Activated T-cell treated with anti-CD3 and anti-CD28 coated beads, Interleukin-2, amount 50 U/mL, for 48 hours (primary cell): ENCODE measurements around the gene CYP1B1.
"Not testable (repeated sequence)": the region's sequence is repeated elsewhere in the genome, so short reads cannot be mapped to it uniquely, and the experiment has no call there.

ENCODE experiments used
- DNase-seq, 2 experiments: peaks; one replicate each; pipeline ENCODE4 v3.0.0-alpha.2; 2020

Gene CYP1B1

DNA sequence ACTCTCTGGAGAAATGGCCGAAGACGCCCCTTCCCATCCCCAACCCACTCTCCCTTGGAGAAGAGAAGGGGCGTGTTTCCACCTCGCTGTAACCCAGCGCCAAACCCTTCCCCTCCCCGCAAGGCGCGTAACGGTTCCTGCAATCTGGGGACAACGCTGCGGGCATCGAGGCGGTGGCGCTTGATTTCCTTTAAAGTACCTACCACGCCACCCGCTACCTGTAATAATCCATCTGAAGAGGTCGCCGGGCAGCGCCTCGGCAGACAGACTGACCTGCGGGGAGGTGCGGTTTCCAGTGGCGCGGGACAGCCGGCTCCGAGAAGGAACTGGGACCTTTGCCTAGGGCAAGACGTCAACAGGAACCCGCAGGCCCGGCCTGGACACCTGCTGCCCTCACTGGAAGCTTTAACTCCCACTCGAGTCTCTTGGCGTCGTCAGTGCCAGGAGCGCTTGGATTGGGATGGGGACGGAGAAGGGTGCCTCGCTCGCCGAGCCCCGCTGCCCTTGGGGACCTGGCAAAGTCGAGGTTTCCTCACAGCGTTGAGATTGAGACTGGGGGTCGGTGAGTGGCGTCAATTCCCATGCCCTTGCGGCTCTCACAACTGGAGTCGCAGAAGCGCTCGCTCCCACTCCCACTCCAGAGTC lies at the start of gene CYP1B1:
TSS of gene CYP1B1 (minus strand) at position 645 of the 645 bp plus-strand sequence. CDS start 763 bp downstream, outside the sequence.
- DNase-seq, result no peak

DNA sequence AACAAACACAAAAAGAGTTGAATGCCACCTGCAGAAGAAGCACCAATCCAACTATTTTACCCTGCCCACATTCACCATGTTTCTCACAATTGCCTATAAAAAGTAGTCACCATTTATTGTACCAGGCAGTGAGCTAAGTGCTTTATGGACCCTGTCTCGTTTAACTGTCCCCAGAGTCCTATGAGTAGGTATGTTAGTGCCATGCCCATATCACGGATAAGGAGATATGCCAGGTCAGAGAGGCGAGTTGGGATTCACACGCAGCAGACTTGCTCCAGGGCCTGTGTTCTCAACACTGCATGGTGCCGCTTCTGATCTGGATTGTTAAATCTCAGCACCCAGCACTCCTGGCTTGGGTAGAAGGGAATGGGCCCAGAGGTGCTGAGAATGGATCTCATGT lies 49.1 kb upstream of the CYP1B1 start:
- no peak for DNase-seq

DNA sequence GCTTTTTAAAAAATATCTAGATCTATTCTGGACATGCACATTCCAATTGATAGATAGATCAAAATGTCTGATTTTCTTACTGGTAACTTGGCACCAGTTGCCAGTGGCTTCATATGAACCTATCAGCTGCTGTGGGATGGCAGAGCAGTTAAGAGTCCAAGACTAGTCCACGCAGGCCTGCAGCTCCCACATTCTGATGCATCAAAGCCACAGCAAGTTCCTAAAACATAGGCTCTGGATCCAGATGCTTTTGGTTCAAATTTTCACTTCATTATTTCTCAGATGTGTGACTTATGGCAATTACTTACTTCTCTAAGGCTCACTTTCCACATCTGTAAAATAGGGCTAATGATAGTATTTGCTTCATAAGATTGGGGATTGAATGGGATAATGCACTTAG lies 48.0 kb upstream of the CYP1B1 start:
- DNase-seq, result no peak

DNA sequence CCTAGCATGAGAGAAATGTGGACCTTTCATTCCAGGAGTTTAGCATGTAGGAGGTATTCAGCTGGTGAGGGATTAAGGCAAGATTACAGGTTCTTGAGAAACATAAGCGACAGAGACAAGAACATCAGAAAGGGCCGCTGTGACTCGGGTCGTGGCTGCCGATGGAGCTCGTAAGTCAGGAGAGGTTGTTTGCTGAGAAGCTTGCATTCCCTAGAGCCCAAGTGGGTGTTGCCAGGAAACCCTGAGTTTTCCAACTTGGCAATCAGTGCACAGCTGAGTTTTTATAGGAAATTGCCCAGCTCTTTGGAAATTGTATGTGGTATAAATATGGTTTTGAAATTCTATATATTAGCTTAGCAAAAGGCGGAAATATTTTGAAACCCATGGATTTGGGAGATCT lies 46.4 kb upstream of the CYP1B1 start:
- DNase-seq, result no peak

DNA sequence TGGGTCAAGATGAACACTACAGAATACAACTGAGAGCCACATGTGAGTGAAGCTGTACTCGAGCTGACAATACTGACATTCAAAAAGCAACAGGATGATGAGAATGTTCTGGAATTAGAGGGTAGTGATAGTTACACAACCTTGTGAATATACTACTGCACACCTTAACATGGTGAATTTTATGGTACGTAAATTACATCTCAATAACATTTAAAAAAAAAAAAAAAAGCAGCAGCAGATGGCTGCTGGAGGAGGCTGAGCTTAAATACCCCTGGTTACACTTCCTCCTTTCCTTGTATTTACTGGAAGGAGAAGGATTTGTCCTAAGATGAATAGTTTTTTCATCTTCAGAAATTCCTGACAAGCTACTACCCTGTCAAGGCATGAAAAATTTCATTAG lies 45.5 kb upstream of the CYP1B1 start:
- DNase-seq, result no peak

DNA sequence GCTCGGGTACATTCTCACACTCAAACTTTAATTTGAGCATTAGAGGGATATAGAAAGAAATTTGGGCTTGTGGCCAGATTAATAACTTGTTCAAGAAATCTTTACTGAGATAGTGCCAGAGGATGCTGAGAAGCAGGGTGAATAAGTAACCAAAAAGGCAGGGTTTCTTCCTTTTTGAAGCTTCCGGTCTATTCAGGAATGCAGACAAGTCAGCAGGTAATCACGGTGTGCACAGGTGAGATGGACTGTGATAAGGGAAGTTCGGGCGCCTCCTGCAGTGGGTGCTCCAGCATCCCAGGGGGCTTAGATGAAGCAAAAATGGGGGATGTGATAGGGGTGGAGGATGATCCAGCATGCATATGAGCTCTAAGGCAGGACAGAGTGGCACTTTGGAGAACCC lies 44.9 kb upstream of the CYP1B1 start:
- no peak for DNase-seq

DNA sequence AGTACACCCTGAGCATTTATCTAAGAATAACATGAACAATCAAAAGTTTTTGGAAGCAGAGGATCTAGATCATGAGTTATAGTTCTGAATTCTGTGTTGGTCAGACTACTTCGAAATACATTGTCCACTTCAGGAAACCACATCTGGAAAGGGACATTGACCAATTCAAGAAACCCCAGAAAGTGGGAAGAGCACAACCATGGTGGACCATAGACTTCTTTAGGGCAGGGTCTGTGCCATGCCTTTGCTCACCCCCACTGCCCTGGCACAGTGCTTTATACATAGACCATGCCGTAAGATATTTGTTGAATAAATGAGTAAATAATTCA lies 44.3 kb upstream of the CYP1B1 start:
- DNase-seq, result no peak

DNA sequence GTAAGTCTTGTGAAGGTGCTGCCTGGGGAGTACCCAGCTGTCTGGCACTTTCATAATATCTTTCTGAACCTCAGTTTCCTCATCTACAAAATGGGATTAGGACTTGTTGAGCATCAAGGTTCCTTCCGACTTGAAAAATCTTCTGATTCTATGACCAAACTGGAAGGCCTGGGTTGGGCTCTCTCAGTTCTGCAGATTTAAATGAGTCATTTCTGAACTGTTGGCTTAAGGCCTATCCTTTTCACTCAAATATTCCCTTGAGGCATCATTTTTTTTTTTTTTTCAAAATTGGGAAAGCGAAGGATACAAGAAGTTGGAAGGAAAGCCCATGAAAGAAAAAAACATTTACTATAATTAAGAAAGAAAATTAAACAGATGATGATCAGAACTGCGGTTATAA lies 40.8 kb upstream of the CYP1B1 start:
- no peak for DNase-seq

DNA sequence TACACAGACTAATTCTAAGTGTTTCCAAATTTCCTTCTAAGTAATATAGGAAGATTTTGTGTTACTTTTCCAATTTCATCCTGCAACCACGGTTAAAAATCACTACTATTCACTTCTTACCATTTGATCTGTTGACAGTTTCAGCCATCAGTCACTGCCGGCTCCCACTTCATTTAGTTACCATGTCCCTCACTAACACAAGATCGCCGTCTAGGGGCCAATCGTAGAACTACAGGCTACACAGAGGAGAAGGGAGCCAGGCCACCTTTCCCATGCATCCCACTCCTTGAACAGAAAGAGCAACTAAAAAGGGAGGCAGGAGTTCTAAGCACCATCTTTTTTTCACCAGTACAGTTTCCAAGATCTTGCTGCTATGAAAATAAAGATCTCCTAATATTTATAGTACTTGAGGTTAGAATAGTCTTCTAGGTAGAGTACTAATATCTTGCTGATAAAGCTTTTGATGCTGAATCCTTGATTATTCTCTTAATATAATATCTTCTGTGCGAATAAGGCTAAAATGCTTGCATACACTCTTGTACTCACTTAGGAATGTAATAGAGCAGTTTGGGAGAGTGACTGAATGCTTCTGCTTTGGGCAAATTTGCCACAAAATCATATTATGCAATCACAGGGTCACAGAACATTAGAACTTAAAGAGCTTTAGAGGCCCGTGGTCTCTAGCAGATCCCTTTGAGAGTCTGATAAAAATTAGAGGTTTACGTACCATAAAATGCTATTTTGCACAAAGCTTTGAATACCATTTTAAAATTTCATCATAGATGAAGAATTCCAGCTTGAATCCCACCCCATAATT lies 39.5 kb upstream of the CYP1B1 start:
- DNase-seq, result peak; percentile 88 to 91

DNA sequence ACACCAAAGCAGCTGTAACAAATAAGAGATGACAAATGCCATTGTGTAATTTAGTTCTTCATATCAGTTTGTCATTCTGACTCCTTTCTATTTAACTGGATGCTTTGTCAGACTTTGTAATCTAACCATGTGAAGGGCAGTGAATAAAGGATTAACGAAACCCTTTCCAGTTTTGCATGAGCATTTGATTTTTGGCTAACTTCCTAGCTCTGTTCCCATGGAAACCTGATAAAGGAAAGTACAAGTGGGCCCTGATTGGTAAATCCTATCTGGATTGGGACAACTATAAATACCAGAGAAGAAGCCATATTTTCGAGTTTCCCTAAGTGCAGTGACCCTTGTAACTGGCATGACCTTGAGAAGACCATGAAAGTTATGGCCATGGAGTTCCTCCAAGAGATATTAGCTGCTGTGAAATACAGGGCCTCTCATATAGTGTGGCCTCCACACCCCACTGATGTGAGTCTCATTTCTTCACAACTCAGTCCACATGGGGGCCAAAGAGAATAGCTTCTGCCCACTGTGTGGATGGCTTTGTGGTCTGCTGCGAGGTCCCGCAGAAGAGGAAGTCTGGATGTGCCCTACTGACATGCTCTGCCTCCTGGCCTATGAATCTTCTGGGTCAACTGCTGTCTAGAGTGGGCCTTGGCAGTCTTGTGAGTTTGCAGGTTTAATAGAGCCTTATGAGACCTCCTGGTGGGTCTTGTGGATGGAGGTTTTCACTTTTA lies 38.2 kb upstream of the CYP1B1 start:
- no peak for DNase-seq

DNA sequence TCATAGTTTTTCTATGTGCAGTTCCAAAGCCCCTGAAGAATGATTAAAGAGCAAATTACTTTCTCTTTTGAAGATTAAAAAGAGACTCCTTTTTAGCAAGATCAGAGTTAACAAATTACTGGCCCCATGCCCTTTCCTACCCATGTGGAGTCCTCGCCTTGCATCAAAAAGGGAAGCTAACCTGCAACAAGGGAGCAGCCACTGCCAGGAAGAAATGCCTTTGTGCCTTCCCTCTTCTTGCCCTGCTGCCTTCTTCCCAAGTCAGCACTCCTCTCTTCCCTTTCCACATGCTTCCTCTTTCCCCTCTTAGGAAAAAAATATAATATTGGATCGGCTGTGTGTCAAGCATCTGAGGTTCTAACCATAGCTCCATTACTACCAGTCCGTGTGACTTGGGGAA lies 37.1 kb upstream of the CYP1B1 start:
- DNase-seq, result no peak

DNA sequence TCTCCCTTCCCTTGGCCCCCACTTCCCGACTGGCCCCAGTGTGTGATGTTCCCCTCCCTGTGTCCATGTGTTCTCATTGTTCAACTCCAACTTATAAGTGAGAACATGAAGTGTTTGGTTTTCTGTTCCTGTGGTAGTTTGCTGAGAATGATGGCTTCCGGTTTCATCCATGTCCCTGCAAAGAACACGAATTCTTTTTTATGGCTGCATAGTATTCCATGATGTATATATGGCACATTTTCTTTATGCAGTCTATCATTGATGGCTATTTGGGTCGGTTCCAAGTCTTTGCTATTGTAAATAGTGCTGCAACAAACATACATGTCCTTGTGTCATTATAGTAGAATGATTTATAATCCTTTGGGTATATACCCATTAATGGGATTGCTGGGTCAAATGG lies 35.4 kb upstream of the CYP1B1 start:
- not testable (repeated sequence) for DNase-seq

DNA sequence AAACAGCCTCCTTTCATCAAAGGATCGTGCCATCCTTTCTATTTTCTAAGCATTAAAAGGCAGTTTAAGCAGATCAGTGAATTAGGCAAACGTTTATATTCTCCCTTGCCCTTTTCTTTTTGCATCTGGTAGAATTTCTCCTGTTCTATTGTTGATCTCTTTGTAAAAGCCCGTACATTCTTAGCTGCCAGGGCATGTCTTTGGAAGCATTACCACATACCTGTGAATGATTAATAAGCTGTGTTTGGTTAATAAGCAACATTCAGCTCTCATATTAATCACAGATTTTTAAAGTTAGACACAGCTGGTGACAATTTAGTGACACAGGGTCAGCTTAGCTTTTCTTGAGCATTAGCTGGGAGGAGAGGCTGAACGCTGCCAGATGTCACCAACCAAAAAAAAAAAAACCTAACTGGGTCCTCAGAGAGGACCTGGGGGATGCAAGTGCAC lies 33.8 kb upstream of the CYP1B1 start:
- no peak for DNase-seq

DNA sequence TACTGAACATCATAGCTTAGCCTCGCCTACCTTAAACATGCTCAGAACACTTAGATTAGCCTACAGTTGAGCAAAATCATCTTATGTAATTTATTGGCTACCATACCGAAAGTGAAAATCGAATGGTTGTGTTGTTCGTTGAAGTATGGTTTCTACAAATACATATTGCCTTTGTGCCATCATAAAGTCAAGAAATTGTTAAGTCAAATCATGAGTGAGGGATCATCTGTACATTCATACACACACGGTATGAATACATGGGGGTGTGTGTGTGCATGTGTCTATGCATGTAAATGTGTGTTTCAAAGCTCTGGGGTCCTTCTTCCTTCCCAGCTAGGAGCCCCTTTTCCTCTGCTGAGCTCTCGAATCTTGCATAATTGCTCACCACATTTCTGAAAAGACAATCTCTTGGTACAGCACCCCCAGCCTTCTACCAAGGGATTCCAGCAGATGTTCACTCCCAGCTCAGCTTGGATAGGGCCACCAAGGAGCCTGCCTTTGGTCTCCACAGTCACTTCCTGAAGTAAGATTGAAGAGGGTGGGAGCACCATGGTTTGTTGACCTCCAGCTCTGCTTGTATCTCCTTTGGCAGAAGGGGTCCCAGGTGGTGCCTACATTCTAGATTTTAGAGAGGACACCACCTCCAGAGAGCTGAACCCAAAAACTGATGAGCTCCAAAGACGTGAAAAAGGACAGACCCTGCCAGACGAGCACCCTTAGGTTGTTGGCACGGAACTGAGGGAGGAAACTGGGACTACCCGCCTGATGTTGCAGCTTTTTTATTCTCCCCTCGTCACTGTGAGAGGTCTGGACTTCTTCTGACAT lies 33.2 kb upstream of the CYP1B1 start:
- no peak for DNase-seq

DNA sequence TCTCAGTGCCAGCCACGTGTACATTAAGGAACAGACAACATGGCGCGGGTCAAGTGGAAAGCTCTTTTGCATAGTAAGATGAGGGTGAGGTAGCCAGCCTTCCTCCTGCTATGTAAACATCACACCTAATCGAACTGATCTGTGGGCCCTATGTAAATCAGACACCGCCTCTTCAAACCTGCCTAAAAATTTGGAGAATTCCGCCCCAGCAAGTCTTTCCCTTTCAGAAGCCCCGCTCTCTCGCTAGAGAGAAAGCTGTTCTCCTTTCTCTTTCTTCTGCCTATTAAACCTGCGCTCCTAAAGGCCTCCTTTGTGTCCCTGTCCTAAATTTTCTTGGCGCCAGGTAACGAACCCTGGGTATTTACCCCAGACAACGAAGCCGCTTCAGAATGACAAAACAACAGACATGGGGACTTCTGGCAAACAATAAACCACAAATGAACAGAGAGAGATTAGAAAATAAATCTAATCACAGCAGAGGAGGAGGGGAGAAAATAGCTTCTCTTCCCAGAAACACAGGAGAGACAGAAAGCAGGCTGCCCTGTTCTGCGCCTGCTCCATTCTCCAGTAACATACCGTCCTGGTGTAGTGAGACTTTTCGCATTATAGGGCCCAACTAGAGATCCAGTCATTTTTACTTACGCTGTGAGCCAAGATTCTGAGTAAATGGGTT lies 31.9 kb upstream of the CYP1B1 start:
- DNase-seq, result no peak

DNA sequence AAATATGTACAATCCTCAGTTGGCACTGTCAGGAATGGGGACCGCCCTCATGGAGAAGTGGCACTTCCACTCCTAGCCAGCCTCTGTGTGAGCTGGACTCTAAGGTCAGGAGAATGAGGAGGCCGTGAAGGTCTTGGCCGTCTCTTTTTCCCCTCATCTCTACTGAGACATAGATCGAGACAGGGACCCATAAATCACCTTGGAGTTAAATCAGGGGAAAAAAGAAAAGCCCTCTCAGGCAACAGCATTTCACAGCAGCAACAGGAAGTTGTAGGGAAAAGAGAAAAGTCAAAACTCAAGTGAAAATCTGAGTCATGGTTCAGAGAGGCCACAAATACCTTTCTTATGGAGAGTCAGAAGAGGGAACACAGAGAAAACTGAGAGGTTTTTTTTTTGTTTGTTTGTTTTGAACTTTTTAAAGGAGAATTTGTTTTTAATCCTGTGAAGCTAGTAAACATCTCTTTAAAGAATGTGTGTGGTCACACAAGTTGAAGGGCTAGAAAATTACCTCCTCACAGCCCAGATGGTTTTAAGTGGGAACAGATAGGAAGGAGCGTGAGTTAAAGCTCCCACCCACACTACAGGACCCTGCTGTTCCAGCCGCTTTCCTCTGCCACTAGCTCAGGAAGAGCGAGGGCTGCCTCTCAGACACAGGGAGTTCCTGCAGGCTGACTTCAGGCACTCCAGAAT lies 30.6 kb upstream of the CYP1B1 start:
- no peak for DNase-seq

DNA sequence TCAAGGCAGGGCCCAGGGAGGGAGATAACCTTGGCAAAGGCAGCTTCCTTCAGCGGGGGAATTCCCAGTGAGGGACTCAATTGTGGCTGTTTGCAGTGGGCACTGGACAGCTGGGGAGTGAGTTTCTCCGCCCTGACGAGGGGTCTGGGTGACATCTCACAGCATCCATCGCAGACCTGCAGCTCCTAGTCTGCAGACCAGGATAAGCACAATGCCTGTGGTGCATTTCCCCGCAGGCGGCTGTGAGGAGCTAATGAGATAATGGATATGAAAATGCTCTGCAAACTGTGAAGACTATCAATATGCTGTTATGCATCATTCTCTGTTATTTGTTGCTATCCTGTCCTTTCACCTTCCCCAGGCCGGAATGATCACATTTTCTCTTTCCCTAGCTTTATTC lies 30.0 kb upstream of the CYP1B1 start:
- DNase-seq, result no peak

DNA sequence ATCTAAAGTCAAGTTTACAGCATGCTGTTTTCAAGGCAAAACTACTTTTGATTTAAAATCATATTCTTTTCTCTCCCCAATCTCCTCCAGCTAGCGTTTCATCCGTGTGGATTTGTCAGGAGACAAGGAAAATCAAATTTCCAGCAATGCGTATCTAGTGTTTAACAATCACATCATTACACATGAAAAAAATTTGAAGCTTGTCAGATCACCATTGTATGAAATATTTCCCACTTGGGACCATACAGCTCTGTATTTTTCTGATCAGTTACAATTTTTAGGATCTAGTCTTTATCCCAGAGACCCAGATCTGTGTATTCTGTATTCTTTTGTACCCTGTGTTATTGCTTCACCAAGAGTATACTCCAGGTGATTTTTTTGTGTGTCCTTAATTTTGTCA lies 28.6 kb upstream of the CYP1B1 start:
- DNase-seq, result no peak

DNA sequence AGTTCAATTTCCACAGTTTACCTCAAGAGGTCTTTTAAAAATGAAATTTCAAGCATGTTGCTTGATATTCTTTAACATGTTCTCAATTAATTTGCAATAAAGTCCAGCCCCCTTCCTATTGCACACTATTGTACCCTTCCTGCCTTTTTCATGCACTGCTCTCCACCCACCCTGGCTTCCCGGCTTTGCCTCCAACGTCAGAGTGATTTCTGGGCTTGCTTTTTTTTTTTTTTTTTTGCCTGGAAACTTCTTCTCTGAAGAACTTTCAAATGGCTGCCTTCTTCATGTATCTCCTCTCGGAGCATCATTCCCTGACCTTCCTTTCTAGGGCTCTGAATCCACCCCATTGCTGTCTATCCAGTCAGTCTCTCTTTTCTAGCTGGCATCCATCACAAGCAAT lies 24.4 kb upstream of the CYP1B1 start:
- DNase-seq, result no peak

DNA sequence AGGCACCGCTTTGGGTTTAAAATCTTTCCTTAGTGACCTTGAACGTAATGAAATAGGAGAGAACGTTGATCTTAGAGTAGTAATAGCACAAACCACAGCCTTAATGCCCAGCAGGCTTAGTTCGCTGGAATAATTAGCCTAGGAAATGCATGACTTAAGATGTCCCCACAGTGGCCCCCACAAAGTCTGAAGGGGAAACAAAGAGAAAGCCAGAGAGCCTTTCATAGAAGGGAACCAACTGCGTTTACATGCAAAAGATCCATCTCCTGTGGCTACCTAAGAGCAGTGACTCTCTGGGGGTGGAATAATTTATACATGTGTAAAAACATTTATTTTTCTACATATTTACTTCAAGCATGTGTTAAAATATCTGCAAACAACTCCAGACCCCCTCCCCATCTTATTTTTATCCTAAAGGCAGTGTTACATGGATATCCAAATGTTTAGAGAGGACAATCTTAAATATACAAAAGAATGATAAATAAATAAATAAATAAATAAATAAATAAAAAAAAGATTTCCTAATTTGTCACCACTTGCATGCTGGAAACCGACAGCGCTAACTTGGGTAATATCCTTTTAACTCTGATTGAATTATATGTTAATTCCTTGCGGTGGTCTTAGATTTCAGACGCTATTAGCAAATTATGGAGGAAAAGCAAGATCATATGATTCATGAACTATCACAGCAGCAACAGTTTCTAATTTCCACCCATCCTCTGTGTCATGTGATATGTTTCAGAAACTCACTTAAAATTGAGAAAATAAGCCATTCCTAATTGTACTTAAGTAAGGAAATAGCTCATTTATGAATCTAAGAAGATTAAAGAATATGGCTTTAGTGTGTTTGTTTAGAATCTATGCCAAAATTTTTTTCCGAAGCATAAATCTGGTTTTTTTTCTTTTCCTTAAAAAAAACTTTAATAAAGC lies 23.4 kb upstream of the CYP1B1 start:
- no peak for DNase-seq
